HepG2 (cell line): ENCODE measurements around the gene NME8. TPM values are rescaled to one million over a fixed set of nuclear protein-coding genes. Genes with fewer than 3 reads are reported as not detected.

Experiments used
- CEBPB ChIP-seq: IDR thresholded peaks from 2 replicates; pipeline ENCODE4 v1.6.1; 2011; ENCODE audit warnings: low read depth, low read length, improper control_type of control experiment, borderline replicate concordance
- CREM ChIP-seq, 2 experiments: sonication (generic) in 1 of 2; formaldehyde crosslinking in 1 of 2; IDR thresholded peaks; 2 replicates each; pipeline versions ENCODE4 v1.4.0 to v1.6.1; 2016 to 2020; ENCODE audit warnings: antibody characterized with exemption in 1 of 2, mild to moderate bottlenecking in 1 of 2, missing genetic modification reagents in 1 of 2
- ESRRA ChIP-seq: sonication (generic); formaldehyde crosslinking; IDR thresholded peaks from 2 replicates; pipeline ENCODE4 v1.5.1; 2020; ENCODE audit warnings: mild to moderate bottlenecking, low read depth, missing genetic modification reagents
- GLI4 ChIP-seq: sonication (generic); formaldehyde crosslinking; IDR thresholded peaks from 2 replicates; pipeline ENCODE4 v1.5.1; 2020; ENCODE audit warnings: missing genetic modification reagents, mild to moderate bottlenecking, moderate library complexity, borderline replicate concordance
- KLF15 ChIP-seq: sonication (generic); formaldehyde crosslinking; IDR thresholded peaks from 2 replicates; pipeline ENCODE4 v1.8.1; 2023; ENCODE audit warnings: borderline replicate concordance, mild to moderate bottlenecking, inconsistent platforms, missing genetic modification reagents, mixed read lengths
- MED8 ChIP-seq: sonication (generic); formaldehyde crosslinking; IDR thresholded peaks from 2 replicates; pipeline ENCODE4 v1.8.1; 2023; ENCODE audit warnings: mild to moderate bottlenecking, missing genetic modification reagents; ENCODE audit not compliant: insufficient replicate concordance
- PCBP1 ChIP-seq: fragments of 200-400 bp; formaldehyde crosslinking; IDR thresholded peaks from 2 replicates; pipeline ENCODE4 v1.6.1; 2017; ENCODE audit warnings: mild to moderate bottlenecking, low read depth, low read length, borderline replicate concordance
- PCBP2 ChIP-seq: fragments of 200-400 bp; formaldehyde crosslinking; optimal IDR thresholded peaks from 2 replicates; pipeline ENCODE3; 2018; ENCODE audit warnings: low read length, low read depth; ENCODE audit not compliant: poor library complexity, severe bottlenecking
- PHB2 ChIP-seq: fragments of 450-650 bp; IDR thresholded peaks from 2 replicates; pipeline ENCODE4 v1.6.1; 2018; ENCODE audit not compliant: partially characterized antibody
- SATB2 ChIP-seq: sonication (generic); formaldehyde crosslinking; IDR thresholded peaks from 2 replicates; pipeline ENCODE4 v1.5.0; 2020; ENCODE audit warnings: missing genetic modification reagents
- SMARCE1 ChIP-seq: fragments of 450-650 bp; IDR thresholded peaks from 2 replicates; pipeline ENCODE4 v1.6.1; 2017; ENCODE audit warnings: borderline replicate concordance
- SP4 ChIP-seq: sonication (generic); formaldehyde crosslinking; IDR thresholded peaks from 2 replicates; pipeline ENCODE4 v1.8.1; 2023; ENCODE audit warnings: mild to moderate bottlenecking, missing genetic modification reagents
- YY1 ChIP-seq: IDR thresholded peaks from 2 replicates; pipeline ENCODE4 v1.6.1; 2011; ENCODE audit warnings: low read length, low read depth, moderate library complexity, mild to moderate bottlenecking; ENCODE audit not compliant: insufficient read depth, insufficient replicate concordance
- ZNF230 ChIP-seq: sonication (generic); formaldehyde crosslinking; IDR thresholded peaks from 2 replicates; pipeline ENCODE4 v1.4.0; 2020; ENCODE audit warnings: mild to moderate bottlenecking, missing genetic modification reagents
- ZNF44 ChIP-seq: sonication (generic); formaldehyde crosslinking; IDR thresholded peaks from 2 replicates; pipeline ENCODE4 v1.5.1; 2020; ENCODE audit warnings: mild to moderate bottlenecking, missing genetic modification reagents
- ZNF614 ChIP-seq: IDR thresholded peaks from 2 replicates; pipeline ENCODE4 v1.6.1; 2018; ENCODE audit warnings: missing biosample characterization, missing genetic modification reagents, inconsistent platforms, borderline replicate concordance
- ZNF75D ChIP-seq: sonication (generic); formaldehyde crosslinking; IDR thresholded peaks from 2 replicates; pipeline ENCODE4 v1.8.1; 2023; ENCODE audit warnings: missing genetic modification reagents, mild to moderate bottlenecking, borderline replicate concordance
- polyA plus RNA-seq, 8 experiments: library from polyadenylated mRNA; depleted of rRNA in 3 of 8; stranded (reverse) in 7 of 8; unstranded in 1 of 8; fragments of >200 nt; fragmentation: Illumina TruSeq in 4 of 8; extraction: Trizol in 4 of 8; gene quantifications; 2 replicates each; pipeline versions ENCODE4 v1.2.1 to v1.2.3, GENCODE V29; 2011 to 2016; ENCODE audit warnings: low read depth in 4 of 8, missing spikeins in 1 of 8, mixed read lengths in 1 of 8; ENCODE audit not compliant: insufficient read depth in 1 of 8
- total RNA-seq, 5 experiments: library from RNA; depleted of rRNA; stranded (reverse); fragments of >200 nt; fragmentation: Illumina TruSeq; extraction: Trizol; gene quantifications; 2 replicates each; pipeline ENCODE4 v1.2.3, GENCODE V29; 2016; ENCODE audit warnings: low read depth in 1 of 5
- TF ChIP-seq, protein P1 (sequence below): fragments of 450-650 bp; IDR thresholded peaks from 2 replicates; pipeline ENCODE4 v1.6.1; 2017; ENCODE audit warnings: mild to moderate bottlenecking
- TF ChIP-seq, protein P2 (sequence below): IDR thresholded peaks from 2 replicates; pipeline ENCODE4 v1.6.1; 2012; ENCODE audit warnings: low read depth, low read length, improper control_type of control experiment
- TF ChIP-seq, protein P3 (sequence below): sonication (generic); formaldehyde crosslinking; IDR thresholded peaks from 2 replicates; pipeline ENCODE4 v1.5.0; 2020; ENCODE audit warnings: missing genetic modification reagents

Gene NME8
- total and polyA plus RNA-seq, 2 of the 13 experiments (the other 11 are each of a cell fraction or from before 2014, with no cell fraction given) = not detected

DNA sequence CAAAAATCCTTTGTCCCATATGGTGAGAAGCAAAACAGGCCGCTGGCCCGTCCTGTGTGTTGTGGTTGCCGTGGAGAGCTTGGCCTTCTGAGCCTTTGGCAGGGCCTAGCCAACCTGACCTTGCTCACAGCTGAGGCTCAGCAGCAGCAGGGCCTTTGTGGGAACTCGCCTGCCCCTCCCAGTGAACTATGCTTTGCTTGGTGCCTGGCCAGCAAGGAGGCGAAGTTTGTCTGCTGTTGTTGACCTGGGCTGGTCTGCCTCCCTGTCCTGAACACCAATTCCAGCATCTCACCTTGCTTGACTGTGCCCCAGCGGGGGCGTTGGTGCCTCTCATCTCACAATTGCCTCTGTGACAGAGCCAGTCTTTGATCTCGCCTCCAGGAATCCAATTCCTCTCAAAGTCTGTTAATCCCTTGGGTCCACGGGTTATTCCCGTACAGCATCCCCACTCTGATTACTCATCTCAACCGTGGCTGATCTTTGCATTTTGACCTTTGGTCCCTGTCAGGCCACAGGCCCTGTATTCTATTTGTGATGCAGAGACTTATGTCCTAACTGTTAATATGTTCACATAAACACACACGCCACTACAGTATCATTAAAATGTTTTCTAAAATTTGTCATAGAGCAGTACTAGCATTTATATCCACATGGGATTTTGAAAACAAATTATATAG is 94.7 kb downstream of the NME8 start (continued):
- TF ChIP-seq, protein P1, sequence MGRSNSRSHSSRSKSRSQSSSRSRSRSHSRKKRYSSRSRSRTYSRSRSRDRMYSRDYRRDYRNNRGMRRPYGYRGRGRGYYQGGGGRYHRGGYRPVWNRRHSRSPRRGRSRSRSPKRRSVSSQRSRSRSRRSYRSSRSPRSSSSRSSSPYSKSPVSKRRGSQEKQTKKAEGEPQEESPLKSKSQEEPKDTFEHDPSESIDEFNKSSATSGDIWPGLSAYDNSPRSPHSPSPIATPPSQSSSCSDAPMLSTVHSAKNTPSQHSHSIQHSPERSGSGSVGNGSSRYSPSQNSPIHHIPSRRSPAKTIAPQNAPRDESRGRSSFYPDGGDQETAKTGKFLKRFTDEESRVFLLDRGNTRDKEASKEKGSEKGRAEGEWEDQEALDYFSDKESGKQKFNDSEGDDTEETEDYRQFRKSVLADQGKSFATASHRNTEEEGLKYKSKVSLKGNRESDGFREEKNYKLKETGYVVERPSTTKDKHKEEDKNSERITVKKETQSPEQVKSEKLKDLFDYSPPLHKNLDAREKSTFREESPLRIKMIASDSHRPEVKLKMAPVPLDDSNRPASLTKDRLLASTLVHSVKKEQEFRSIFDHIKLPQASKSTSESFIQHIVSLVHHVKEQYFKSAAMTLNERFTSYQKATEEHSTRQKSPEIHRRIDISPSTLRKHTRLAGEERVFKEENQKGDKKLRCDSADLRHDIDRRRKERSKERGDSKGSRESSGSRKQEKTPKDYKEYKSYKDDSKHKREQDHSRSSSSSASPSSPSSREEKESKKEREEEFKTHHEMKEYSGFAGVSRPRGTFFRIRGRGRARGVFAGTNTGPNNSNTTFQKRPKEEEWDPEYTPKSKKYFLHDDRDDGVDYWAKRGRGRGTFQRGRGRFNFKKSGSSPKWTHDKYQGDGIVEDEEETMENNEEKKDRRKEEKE = no peak
- TF ChIP-seq ZNF44 (CRISPR knock-in tag) (peak; percentile 88; the same call in 1 of the 2 replicates), PHB2 (no peak), PCBP2 (no peak), KLF15 (CRISPR knock-in tag) (no peak; the same call in 1 of the 2 replicates), SP4 (CRISPR knock-in tag) (peak; percentile 78; the same call in 1 of the 2 replicates), CEBPB (no peak), CREM (IDR thresholded peaks at IDR 0.05) (peak; percentile 95), CREM (CRISPR knock-in tag; IDR thresholded peaks at IDR 0.05) (no peak), ESRRA (CRISPR knock-in tag) (peak; percentile 95), SMARCE1 (no peak), ZNF614 (peak; percentile 97), GLI4 (CRISPR knock-in tag) (no peak), YY1 (no peak), PCBP1 (0 out of 2 replicates have a peak, but pooled peaks have one; percentile 44), SATB2 (no peak), MED8 (CRISPR knock-in tag) (peak; percentile 40), ZNF75D (CRISPR knock-in tag) (no peak), ZNF230 (CRISPR knock-in tag) (peak; percentile 61; the same call in 1 of the 2 replicates)
- TF ChIP-seq, protein P2, sequence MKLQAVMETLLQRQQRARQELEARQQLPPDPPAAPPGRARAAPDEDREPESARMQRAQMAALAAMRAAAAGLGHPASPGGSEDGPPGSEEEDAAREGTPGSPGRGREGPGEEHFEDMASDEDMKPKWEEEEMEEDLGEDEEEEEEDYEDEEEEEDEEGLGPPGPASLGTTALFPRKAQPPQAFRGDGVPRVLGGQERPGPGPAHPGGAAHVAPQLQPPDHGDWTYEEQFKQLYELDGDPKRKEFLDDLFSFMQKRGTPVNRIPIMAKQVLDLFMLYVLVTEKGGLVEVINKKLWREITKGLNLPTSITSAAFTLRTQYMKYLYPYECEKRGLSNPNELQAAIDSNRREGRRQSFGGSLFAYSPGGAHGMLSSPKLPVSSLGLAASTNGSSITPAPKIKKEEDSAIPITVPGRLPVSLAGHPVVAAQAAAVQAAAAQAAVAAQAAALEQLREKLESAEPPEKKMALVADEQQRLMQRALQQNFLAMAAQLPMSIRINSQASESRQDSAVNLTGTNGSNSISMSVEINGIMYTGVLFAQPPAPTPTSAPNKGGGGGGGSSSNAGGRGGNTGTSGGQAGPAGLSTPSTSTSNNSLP = peak; percentile 98
- TF ChIP-seq, protein P3, sequence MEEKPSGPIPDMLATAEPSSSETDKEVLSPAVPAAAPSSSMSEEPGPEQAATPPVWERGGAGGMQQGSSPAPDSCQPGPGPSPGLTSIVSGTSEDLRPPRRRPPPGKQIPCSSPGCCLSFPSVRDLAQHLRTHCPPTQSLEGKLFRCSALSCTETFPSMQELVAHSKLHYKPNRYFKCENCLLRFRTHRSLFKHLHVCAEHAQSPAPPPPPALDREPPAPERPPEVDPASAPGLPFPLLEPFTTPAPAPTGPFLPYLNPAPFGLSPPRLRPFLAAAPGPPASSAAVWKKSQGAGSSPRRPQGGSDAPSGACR (CRISPR knock-in tag) = peak; percentile 96
